Measurements from ENCODE around the gene MGRN1. TPM values are rescaled to one million over a fixed set of nuclear protein-coding genes. Genes with fewer than 3 reads are reported as not detected.
A peak's percentile ranks its signal among the peaks of the same experiment; 100 is the strongest.
"Not testable (repeated sequence)": the region's sequence is repeated elsewhere in the genome, so short reads cannot be mapped to it uniquely, and the experiment has no call there.

Gene MGRN1
- total RNA-seq, 1 donor, result 93.2 TPM

DNA sequence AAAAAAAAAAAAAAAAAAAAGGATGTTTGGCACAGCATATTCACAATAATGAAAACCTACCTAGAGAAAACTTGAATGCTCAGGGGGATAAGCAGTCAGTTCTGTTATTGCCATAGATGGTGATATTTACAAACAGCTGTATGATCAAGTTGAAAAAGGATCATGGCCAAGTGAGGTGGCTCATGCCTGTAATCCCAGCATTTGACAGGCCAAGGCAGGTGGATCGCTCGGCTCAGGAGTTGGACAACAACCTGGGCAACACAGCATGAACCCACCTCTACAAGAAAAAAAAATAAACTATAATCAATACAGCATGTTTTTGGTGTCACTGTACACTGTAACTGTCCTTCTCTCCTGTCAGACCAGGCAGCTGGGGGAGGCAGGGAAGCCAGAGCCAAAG is 90.4 kb downstream of the MGRN1 start:
- DNase-seq (ENCODE audit: low read depth in 2 of 3, low spot score in 2 of 3), result no peak

- no peak for DNase-seq (ENCODE audit: low read depth in 2 of 3, low spot score in 2 of 3)
These were observed 93.8 kb downstream of the MGRN1 start for GRCh38 chr16:4718466-4718865.

DNA sequence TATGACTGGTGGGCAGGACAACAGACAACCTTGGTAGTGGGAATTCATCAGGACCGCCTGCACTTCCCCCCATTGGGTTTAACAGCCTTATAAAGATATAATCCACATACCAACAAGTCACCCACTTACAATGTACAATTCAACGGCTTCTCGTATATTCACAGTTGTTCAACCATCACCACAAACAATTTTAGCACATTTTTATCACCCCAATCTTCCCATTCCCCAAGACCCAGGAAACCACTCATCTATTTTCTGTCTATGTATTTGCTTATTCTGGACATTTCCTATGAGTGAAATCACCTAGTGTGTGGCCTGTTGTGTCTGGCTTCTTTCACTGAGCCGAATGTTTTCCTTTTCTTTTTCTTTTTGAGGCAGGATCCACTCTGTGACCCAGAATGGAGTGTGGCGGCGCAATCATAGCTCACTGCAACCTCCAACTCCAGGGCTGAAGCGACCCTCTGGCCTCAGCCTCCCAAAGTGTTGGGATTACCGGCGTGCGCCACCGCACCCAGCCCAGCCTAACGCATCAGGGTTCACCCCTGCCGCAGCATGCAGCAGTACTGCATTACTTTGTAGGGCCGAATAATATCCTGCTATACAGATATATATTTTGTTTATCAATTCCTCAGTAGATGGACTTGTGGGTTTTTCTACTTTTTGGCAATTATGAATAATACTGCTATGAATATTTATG is 98.6 kb downstream of the MGRN1 start:
- DNase-seq (ENCODE audit: low read depth in 2 of 3, low spot score in 2 of 3), result no peak

DNA sequence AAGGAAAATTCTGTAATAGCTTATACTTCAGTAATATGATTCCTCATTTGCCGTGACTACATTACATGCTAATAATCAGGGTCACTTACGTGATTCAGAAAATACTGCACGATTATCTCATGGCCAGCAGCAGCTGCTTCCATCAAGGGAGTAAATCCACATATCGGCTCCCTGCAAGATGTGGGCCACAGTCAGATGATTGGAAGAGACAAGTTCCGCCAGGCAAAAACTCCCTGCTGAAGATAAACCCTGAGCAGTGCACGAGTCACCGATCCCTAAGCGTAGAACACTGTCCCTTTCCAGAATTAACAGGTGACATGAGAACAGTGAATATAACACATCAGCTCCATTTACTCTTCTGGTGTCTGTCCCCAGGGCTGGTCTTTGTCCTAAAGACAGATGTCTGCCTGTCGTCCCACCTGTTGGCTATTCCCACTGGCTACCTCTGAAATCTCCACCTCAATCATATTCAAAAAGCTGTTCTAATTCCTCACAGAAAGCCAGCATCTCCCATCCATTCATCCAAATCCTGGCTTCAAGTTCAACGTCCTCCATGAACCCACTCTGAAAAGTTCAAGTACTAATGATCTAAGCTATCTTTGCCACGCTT is 100.1 kb downstream of the MGRN1 start:
- DNase-seq (ENCODE audit: low read depth in 2 of 3, low spot score in 2 of 3), result no peak

DNA sequence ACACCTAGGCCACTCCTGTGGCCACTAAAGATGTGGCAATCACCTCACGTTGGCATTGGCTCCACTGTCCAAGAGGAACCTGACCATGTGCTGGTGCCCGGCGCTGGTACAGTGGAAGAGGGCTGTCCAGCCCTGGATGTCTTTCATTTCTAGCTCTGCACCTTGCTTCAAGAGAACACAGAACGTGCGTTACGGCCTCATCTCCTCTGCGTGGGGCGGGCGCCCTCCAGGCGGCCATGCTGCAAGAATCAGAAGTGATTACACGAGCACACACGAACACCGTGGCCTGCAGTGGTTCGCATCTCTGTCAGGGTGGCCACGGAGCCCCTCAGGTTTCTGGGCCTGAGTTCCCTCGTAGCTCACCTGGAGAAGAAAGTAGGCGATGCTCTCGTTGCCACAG is 102.0 kb downstream of the MGRN1 start:
- no peak for DNase-seq (ENCODE audit: low read depth in 2 of 3, low spot score in 2 of 3)

DNA sequence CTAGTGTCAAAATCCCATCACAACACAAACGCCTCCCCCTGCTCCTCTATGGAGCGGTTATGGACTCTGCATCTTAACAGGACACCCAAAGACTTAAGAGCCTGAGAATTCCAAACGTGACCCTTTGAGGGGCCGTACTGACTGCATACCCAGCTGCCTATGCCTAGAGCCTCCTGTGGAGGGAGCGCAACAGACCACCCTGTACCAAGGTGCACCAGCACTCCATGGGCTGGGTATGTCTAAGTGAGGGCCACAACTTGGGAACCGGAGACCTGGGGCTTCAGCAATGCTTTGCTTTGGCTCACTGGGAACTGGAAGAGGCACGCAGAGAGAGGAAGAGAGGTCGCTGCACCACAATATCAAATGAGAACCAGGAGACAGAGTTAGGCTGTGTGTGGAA is 104.0 kb downstream of the MGRN1 start:
- no peak for DNase-seq (ENCODE audit: low read depth in 2 of 3, low spot score in 2 of 3)

- DNase-seq (ENCODE audit: low read depth in 2 of 3, low spot score in 2 of 3), result no peak
These were observed 105.2 kb downstream of the MGRN1 start for GRCh38 chr16:4729876-4730275.

DNA sequence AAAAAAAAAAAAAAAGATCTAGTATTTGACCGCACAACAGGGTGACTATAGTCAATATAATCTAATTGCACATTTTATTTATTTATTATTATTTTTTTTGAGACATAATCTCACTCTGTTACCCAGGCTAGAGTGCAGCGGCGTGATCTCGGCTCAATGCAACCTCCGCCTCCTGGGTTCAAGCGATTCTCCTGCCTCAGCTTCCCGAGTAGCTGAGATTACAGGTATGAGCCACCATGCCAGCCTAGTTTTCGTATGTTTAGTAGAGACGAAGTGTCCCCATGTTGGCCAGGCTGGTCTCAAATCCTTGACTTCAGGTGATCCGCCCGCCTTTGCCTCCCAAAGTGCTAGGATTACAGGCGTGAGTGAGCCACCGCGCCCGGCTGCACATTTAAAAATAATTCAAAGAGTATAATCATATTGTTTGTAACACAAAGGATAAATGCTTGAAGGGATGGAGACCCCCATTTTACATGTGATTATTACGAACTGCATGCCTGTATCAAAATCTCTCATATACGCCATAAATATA is 108.7 kb downstream of the MGRN1 start:
- no peak for DNase-seq (ENCODE audit: low read depth in 2 of 3, low spot score in 2 of 3)

- DNase-seq (ENCODE audit: low read depth in 2 of 3, low spot score in 2 of 3), result peak in 1 of 3 donors; percentile 30
These were observed 109.1 kb downstream of the MGRN1 start for GRCh38 chr16:4733747-4734062.

DNA sequence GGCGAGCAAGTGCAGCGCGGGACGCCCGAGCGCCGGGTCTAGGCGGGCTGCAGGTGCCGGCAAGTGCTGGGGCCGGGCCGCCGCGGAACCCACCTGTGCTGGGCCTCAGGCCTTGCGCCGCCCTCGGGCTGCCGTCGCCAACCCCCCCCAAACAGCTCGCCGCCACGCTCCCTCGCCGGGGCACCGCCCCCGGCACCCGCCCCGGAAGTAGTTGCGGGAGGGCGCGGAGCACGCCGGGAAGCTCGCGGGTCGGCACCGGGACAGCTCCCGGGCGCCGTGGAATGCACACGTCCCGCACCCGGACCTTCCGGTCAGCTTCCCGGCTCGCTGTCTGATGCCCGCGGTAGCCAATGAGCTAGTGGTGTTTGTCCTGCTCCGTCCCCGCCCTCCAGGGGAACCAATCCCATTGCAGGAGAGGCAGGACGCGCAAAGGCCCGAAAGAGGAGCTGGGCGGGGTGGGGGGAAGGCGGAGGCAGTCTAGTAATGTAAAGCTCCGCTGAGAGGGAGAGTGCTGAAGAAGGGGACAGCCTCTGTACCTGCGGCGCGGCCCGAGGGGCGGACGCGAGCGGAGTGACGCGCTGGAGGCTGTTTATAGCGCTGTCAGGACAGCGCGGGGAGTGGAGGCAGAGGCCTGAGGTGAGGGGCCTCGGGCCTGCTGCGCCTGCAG is 109.6 kb downstream of the MGRN1 start, which contains the start of the genes ANKS3 and DNAAF8:
ANKS3 (minus strand) TSS at position 209 of the 667 bp plus-strand sequence. CDS start 4,122 bp downstream, outside the sequence.
DNAAF8 (plus strand) TSS at position 475 of the 667 bp plus-strand sequence. CDS start 1,978 bp downstream, outside the sequence.
- peak; percentile 53 to 79 (median 75) for DNase-seq (ENCODE audit: low read depth in 2 of 3, low spot score in 2 of 3)

DNA sequence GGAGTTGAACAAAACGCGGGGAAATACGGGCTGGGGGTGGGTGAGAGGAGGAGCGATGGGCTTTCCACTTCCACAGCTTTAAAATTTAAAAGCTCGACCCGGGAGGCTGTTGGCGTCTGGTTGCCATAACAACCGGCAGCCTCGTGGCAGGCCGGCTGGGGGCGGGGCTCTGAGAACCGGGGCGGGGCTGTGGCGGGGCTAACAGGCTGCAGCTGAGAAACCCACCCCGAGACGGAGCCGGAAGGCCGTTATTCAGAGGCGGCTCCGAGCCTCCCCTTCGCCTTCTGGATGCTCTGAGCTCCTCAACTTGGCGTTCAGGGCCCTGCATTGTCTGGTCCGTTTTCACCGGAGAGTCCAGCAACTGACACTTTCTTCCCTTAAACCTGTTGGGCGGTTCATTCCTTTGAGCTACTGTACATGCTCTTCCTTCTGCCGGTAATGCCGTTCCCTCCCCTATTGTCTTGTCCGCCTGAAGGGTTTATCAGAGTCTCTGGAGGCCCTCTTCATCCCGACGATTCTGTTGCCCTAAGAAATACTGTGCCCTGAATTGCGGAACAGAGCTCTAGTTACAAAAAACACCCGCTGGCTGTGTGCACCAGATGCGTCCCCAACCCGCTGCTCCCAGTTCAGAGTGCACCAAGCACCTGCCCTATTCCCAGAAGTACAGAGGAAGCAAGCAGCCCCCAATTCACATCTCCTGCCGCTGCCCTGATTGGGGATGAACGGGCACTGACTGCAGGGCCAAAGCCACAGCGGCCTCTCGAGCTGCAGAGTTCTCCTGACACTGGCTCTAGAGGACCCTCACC is 110.3 kb downstream of the MGRN1 start:
- DNase-seq (ENCODE audit: low read depth in 2 of 3, low spot score in 2 of 3), result peak; percentile 74 to 91 (median 84)

DNA sequence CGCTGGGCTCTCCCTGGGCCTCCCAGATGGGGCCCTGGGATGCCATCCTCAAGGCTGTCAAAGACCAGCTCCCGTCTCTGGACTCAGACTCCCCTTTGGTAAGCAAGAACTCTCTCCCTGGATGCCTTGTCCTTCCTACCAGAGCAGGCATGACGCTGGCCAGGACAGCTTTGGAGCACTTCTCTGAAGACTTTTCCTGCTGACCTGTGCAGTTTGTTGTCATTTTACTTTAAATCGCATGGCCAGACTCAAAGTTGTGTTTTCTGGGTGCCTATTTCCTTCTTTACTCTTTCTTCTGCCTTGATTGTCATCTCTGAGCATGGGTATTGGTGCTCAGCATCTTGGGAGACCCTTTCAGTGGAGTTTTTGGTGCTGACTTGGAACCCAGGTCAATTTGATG is 111.9 kb downstream of the MGRN1 start:
- no peak for DNase-seq (ENCODE audit: low read depth in 2 of 3, low spot score in 2 of 3)

DNA sequence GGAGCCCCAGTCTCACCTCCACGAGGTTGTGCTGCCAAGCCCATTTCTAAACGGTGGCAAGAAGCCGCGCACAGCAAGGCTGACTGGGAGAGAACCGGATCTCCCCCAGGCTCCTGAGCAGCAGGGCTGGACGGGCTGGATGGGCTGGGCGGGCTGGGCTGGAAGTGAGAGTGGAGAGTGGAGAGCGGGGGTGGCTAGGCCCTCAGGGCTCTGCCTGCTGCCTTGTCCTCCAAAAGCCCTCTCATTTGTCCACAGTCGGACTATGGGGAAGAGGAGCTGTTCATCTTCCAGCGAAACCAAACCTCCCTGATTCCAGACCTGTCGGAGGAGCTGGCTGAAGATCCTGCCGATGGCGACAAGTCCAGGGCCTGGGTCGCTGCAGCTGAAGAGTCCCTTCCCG is 112.9 kb downstream of the MGRN1 start:
- DNase-seq (ENCODE audit: low read depth in 2 of 3, low spot score in 2 of 3), result no peak

- not testable (repeated sequence) for DNase-seq (ENCODE audit: low read depth in 2 of 3, low spot score in 2 of 3)
These were observed 113.7 kb downstream of the MGRN1 start for GRCh38 chr16:4738370-4738769.

Small RNA genes within 50 kb of the gene (small RNA-seq; reads per million reads assigned to genes)
- 0.20 reads per million for gene MIR6769A
- not detected for gene RN7SL850P

Other genes with a start within 250 kb of the MGRN1 start
- gene CORO7, start 208.2 kb upstream of the MGRN1 start, total RNA-seq, result 107 TPM
- 31.0 TPM for gene DNAJA3, start 199.0 kb upstream of the MGRN1 start, total RNA-seq
- 112 TPM for gene NMRAL1, start 150.2 kb upstream of the MGRN1 start, total RNA-seq
- gene HMOX2, start 148.4 kb upstream of the MGRN1 start, total RNA-seq, result 31.0 TPM
- gene CDIP1, start 86.1 kb upstream of the MGRN1 start, total RNA-seq, result 24.0 TPM
- 0.27 TPM for gene C16orf96, start 68.5 kb upstream of the MGRN1 start, total RNA-seq
- 30.4 TPM for gene UBALD1, start 9.9 kb upstream of the MGRN1 start, total RNA-seq
- gene NUDT16L1, start 68.7 kb downstream of the MGRN1 start, total RNA-seq, result 48.7 TPM
- 22.1 TPM for gene ANKS3, start 109.4 kb downstream of the MGRN1 start, total RNA-seq
- gene DNAAF8, start 109.7 kb downstream of the MGRN1 start, total RNA-seq, result 0.54 TPM
- 27.5 TPM for gene ZNF500, start 142.3 kb downstream of the MGRN1 start, total RNA-seq
- not detected for gene SEPTIN12, start 163.5 kb downstream of the MGRN1 start, total RNA-seq
- gene SMIM22, start 170.5 kb downstream of the MGRN1 start, total RNA-seq, result not detected
- 28.5 TPM for gene ROGDI, start 177.8 kb downstream of the MGRN1 start, total RNA-seq
- gene GLYR1, start 222.5 kb downstream of the MGRN1 start, total RNA-seq, result 39.6 TPM
- 30.4 TPM for gene UBN1, start 222.7 kb downstream of the MGRN1 start, total RNA-seq

Data from hematopoietic multipotent progenitor cell (in vitro differentiated cells).